Measurements from ENCODE around the gene NFIA. TPM values are rescaled to one million over a fixed set of nuclear protein-coding genes. Genes with fewer than 3 reads are reported as not detected.

NFIA gene
- total and polyA plus RNA-seq, 2 of the 13 experiments (the other 11 are each of a cell fraction or from before 2014, with no cell fraction given), result 14.7 to 28.5 TPM

- TF ChIP-seq KIAA2018 (CRISPR knock-in tag; IDR thresholded peaks at IDR 0.05; ENCODE audit: borderline replicate concordance), result no peak
- no peak for TF ChIP-seq ZNF282 (IDR thresholded peaks at IDR 0.05; ENCODE audit: partially characterized antibody)
- TF ChIP-seq ZNF232 (CRISPR knock-in tag; IDR thresholded peaks at IDR 0.05; ENCODE audit: borderline replicate concordance), result no peak
- no peak for TF ChIP-seq TIGD3 (CRISPR knock-in tag; IDR thresholded peaks at IDR 0.05; ENCODE audit: borderline replicate concordance)
- peak; percentile 70; the same call in 1 of the 2 replicates for TF ChIP-seq KAT8 (CRISPR knock-in tag; IDR thresholded peaks at IDR 0.05)
- TF ChIP-seq ZFP82 (CRISPR knock-in tag; IDR thresholded peaks at IDR 0.05; ENCODE audit: borderline replicate concordance), result no peak
- no peak for TF ChIP-seq ZBTB4 (CRISPR knock-in tag; IDR thresholded peaks at IDR 0.05; ENCODE audit: borderline replicate concordance)
- no peak for TF ChIP-seq SNAPC2 (CRISPR knock-in tag; IDR thresholded peaks at IDR 0.05)
- no peak for TF ChIP-seq ZNF83 (CRISPR knock-in tag; IDR thresholded peaks at IDR 0.05; ENCODE audit: borderline replicate concordance)
- no peak for TF ChIP-seq GABPA (IDR thresholded peaks at IDR 0.05; ENCODE audit: low read depth, low read length)
- no peak for TF ChIP-seq GABPA (CRISPR knock-in tag; IDR thresholded peaks at IDR 0.05; ENCODE audit: low read depth)
- TF ChIP-seq ZNF597 (CRISPR knock-in tag; IDR thresholded peaks at IDR 0.05), result no peak
- no peak for TF ChIP-seq PAWR (CRISPR knock-in tag; IDR thresholded peaks at IDR 0.05; ENCODE audit: borderline replicate concordance)
- TF ChIP-seq KDM5B (CRISPR knock-in tag; IDR thresholded peaks at IDR 0.05; ENCODE audit: borderline replicate concordance), result no peak
- TF ChIP-seq IRF1 (CRISPR knock-in tag; IDR thresholded peaks at IDR 0.05; ENCODE audit: low read depth), result no peak
Observed at GRCh38 chr1:61338899-61339298, 256.5 kb downstream of the NFIA start (continued).
